HG03108 (cell line): ENCODE data around the gene TASOR2.
A peak's percentile ranks its signal among the peaks of the same experiment; 100 is the strongest.

Experiments used
- ATAC-seq: cut with Tn5 transposase; IDR thresholded peaks from one replicate; pipeline ENCODE4 v1.9.1; 2021; ENCODE audit warnings: moderate library complexity; ENCODE audit not compliant: unreplicated experiment

Gene TASOR2

GRCh38 chr10:5683065-5683464 lies 1.6 kb upstream of the TASOR2 start:
- ATAC-seq = no peak

GRCh38 chr10:5684971-5685763 lies 529 bp downstream of the TASOR2 start:
- peak; percentile 26 for ATAC-seq

- no peak for ATAC-seq
These were observed 1.2 kb downstream of the TASOR2 start for GRCh38 chr10:5685764-5686240.

DNA sequence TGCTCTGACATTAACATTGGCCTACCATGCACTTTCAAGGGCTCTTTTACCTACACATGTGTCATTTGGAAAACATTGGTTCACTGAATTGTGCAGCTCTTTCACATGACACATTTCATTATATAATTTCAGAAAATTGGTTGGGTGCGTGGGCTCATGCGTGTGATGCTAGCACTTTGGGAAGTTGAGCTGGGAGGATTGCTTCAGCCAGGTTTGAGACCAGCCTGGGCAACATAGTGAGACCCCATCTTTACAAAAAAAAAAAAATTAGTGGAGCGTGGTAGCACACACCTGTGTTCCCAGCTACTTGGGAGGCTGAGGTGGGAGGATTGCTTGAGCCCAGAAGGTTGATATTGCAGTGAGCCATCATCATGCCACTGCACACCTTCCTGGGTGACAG lies 3.9 kb downstream of the TASOR2 start:
- ATAC-seq = no peak

DNA sequence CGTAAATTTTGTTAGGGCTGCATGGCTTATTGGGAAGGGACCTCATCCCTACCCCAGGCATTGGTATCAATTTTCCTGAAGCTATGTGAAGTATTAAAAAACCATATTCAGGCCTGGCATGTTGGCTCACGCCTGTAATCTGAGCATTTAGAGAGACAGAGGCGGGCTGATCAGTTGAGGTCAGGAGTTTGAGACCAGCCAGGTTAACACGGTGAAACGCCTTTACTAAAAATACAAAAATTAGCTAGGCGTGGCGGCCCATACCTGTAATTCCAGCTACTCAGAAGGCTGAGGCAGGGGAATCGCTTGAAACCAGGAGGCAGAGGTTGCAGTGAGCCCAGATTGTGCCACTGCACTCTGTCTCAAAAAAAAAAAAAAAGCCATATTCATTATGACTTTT lies 7.1 kb downstream of the TASOR2 start:
- no peak for ATAC-seq

- peak; percentile 73 for ATAC-seq
These were observed 8.1 kb downstream of the TASOR2 start for GRCh38 chr10:5692461-5693358.

- no peak for ATAC-seq
These were observed 9.9 kb downstream of the TASOR2 start for GRCh38 chr10:5694573-5694972.

- no peak for ATAC-seq
These were observed 12.7 kb downstream of the TASOR2 start for GRCh38 chr10:5697342-5697741.

GRCh38 chr10:5698062-5698461 lies 13.4 kb downstream of the TASOR2 start:
- no peak for ATAC-seq

- ATAC-seq = no peak
These were observed 23.7 kb downstream of the TASOR2 start for GRCh38 chr10:5708356-5708755.

- ATAC-seq = no peak
These were observed 25.2 kb downstream of the TASOR2 start for GRCh38 chr10:5709865-5710264.

DNA sequence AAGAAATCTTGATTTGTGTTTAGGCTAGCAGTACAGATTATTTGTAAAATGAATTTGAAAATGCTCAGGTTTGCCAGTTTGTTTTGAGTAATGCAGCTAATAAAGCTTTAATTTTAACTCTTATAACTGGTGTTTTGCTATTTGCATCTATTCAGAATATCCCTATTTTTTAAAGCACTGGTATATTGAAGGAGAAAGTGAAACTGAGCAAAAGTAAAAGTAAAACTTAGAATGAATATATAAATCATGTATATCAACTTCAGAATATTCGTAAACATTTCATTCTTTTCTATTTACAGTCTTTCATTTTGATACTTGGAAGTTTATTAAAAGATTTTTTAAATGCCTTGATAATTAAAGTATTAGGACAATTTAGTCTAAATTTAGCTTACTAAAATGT lies 26.2 kb downstream of the TASOR2 start:
- ATAC-seq = no peak

- no peak for ATAC-seq
These were observed 27.0 kb downstream of the TASOR2 start for GRCh38 chr10:5711642-5712041.

DNA sequence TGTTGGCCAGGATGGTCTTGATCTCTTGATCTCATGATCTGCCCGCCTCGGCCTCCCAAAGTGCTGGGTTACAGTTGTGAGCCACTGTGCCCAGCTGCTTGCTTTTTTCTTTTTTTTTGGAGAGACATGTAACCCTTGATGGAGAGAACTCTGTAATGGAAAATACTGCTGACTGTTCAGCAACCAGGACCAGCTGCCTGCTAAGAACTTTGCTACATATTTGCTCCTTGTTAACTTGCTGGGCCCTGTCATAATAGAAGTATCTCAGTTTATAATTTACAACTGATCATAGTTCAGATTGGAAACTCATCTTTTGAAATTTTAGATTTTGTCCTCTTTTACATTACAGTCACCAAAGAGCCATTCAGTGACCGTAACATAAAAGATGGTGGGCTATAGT lies 34.9 kb downstream of the TASOR2 start:
- ATAC-seq = no peak

GRCh38 chr10:5720182-5720581 lies 35.5 kb downstream of the TASOR2 start:
- no peak for ATAC-seq

- ATAC-seq = no peak
These were observed 39.1 kb downstream of the TASOR2 start for GRCh38 chr10:5723692-5724091.

DNA sequence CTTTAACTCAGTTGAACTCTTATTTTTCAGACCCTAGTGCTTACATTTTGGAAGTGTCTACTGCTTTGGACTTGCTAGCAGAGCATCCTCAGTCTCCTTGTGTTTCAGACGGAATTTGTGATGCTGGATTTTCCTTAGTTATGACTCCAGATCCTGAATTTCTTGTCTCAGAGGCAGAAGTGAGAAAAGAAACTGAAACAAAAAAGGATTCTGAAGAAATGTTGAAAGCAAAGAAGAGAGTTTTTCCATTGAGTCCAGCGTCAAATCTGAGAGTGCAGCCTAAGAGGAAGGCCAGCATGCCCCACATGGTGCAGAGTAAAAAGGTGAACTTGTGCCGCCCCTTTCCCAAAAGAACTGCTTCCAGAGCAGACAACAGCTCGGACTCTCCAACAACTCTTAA lies 46.1 kb downstream of the TASOR2 start:
- ATAC-seq = no peak

GRCh38 chr10:5731559-5731958 lies 46.9 kb downstream of the TASOR2 start:
- ATAC-seq = no peak

- no peak for ATAC-seq
These were observed 47.5 kb downstream of the TASOR2 start for GRCh38 chr10:5732141-5732540.
